MCF 10A (cell line): ENCODE measurements around the gene NQO2. TPM values are rescaled to one million over a fixed set of nuclear protein-coding genes. Genes with fewer than 3 reads are reported as not detected.
A peak's percentile ranks its signal among the peaks of the same experiment; 100 is the strongest.
"Not testable (repeated sequence)": the region's sequence is repeated elsewhere in the genome, so short reads cannot be mapped to it uniquely, and the experiment has no call there.

ENCODE experiments used
- BruUV-seq: library from RNA; stranded (reverse); fragments of 400-500 nt; replicated peaks from 2 replicates; lab custom pipeline; 2021; lab: Mats Ljungman, UMichigan
- CTCF ChIA-PET: fragments of 300-600 bp; sonication (Branson Sonifier 250); formaldehyde crosslinking; extraction: SDS; loops from one replicate; lab custom pipeline; 2021; ENCODE audit warnings: antibody characterized with exemption, inconsistent platforms; lab: Yijun Ruan, JAX
- POLR2A ChIA-PET: fragments of 300-600, 350-650 bp; sonication (Branson Sonifier 250); formaldehyde crosslinking; extraction: SDS; loops from one replicate; lab custom pipeline; 2020; ENCODE audit warnings: antibody characterized with exemption, inconsistent platforms; lab: Yijun Ruan, JAX
- DNase-seq: peaks from one replicate; pipeline ENCODE4 v3.0.0-alpha.2; 2018; ENCODE audit not compliant: unreplicated experiment
- H3K27ac Mint-ChIP-seq: one replicate; pipeline ENCODE4 v1.8.0; 2022; ENCODE audit warnings: mild to moderate bottlenecking, low read depth, mixed read lengths; ENCODE audit not compliant: unreplicated experiment
- H3K27me3 Mint-ChIP-seq: one replicate; pipeline ENCODE4 v1.8.0; 2022; ENCODE audit warnings: mixed read lengths; ENCODE audit not compliant: insufficient read depth, unreplicated experiment
- H3K36me3 Mint-ChIP-seq: one replicate; pipeline ENCODE4 v1.8.0; 2022; ENCODE audit warnings: mild to moderate bottlenecking, moderate library complexity, mixed read lengths; ENCODE audit not compliant: insufficient read depth, unreplicated experiment
- H3K4me1 Mint-ChIP-seq: one replicate; pipeline ENCODE4 v1.8.0; 2022; ENCODE audit warnings: mixed read lengths; ENCODE audit not compliant: insufficient read depth, unreplicated experiment
- H3K4me3 Mint-ChIP-seq: one replicate; pipeline ENCODE4 v1.8.0; 2022; ENCODE audit warnings: mild to moderate bottlenecking, moderate library complexity, mixed read lengths; ENCODE audit not compliant: unreplicated experiment
- H3K9me3 Mint-ChIP-seq: one replicate; pipeline ENCODE4 v1.8.0; 2022; ENCODE audit warnings: mixed read lengths; ENCODE audit not compliant: unreplicated experiment
- intact Hi-C: fragments of 100-400 bp; cut with micrococcal nuclease; formaldehyde crosslinking; loops from 2 replicates; pipeline ENCODE4 v1.14.1; 2022
- total RNA-seq: library from RNA; stranded (reverse); gene quantifications from 2 replicates; pipeline ENCODE4 v1.2.3, GENCODE V29; 2022
- TF ChIP-seq, protein P1 (sequence below): fragments of 200-600 bp; IDR thresholded peaks from one replicate; pipeline ENCODE4 v1.8.0; 2022; ENCODE audit warnings: antibody characterized with exemption, mild to moderate bottlenecking; ENCODE audit not compliant: unreplicated experiment

NQO2 gene
- total RNA-seq, 1 experiment from 2014 or later: 18.6 TPM

GRCh38 chr6:3001773-3002293 lies 2.1 kb downstream of the NQO2 start:
- ChIA-PET POLR2A (interaction anchor here (0.5 to 4.7 kb wide), 14 partner anchors 10 to 258 kb away, joined by 3 to 78 read pairs (median 4); partner anchors contain the start of gene RIPK1), CTCF (interaction anchor here (0.6 to 3.9 kb wide), 16 partner anchors 8 to 270 kb away, joined by 3 to 34 read pairs (median 4); no protein-coding TSS in a partner anchor)
- H3K4me3 Mint-ChIP-seq: no peak overlapping the region
- H3K4me1 Mint-ChIP-seq: peaks cover 12% of the 10 kb centered on the region
- H3K9me3 Mint-ChIP-seq: no peaks in the 10 kb centered on the region
- peak; percentile 85 for DNase-seq
- H3K27ac Mint-ChIP-seq: peak overlapping the region; percentile 59
- intact Hi-C loops: loop anchor here (5.0 kb wide), 1 partner anchor 205 kb away; no protein-coding TSS in a partner anchor
- TF ChIP-seq, protein P1, sequence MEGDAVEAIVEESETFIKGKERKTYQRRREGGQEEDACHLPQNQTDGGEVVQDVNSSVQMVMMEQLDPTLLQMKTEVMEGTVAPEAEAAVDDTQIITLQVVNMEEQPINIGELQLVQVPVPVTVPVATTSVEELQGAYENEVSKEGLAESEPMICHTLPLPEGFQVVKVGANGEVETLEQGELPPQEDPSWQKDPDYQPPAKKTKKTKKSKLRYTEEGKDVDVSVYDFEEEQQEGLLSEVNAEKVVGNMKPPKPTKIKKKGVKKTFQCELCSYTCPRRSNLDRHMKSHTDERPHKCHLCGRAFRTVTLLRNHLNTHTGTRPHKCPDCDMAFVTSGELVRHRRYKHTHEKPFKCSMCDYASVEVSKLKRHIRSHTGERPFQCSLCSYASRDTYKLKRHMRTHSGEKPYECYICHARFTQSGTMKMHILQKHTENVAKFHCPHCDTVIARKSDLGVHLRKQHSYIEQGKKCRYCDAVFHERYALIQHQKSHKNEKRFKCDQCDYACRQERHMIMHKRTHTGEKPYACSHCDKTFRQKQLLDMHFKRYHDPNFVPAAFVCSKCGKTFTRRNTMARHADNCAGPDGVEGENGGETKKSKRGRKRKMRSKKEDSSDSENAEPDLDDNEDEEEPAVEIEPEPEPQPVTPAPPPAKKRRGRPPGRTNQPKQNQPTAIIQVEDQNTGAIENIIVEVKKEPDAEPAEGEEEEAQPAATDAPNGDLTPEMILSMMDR: peak; percentile 40
- BruUV-seq: no TSS peak
- H3K27me3 Mint-ChIP-seq: no peaks in the 10 kb centered on the region
- peaks cover 6% of the 10 kb centered on the region for H3K36me3 Mint-ChIP-seq

- DNase-seq: not testable (repeated sequence)
Measured at GRCh38 chr6:3003226-3003625, 3.5 kb downstream of the NQO2 start.

GRCh38 chr6:3005077-3005476 lies 5.4 kb downstream of the NQO2 start:
- Mint-ChIP-seq H3K36me3 (peaks cover 10% of the 10 kb centered on the region), H3K27ac (no peak overlapping the region), H3K9me3 (no peaks in the 10 kb centered on the region), H3K4me3 (no peak overlapping the region), H3K4me1 (peaks cover 6% of the 10 kb centered on the region), H3K27me3 (no peaks in the 10 kb centered on the region)
- no peak for DNase-seq
- BruUV-seq: no TSS peak
- POLR2A ChIA-PET: interaction anchor here (0.7 kb wide), 1 partner anchor 18 kb away, joined by 3 read pairs; no protein-coding TSS in a partner anchor
- CTCF ChIA-PET: interaction anchor here (0.6 to 0.9 kb wide), 2 partner anchors 73 to 215 kb away, joined by 3 to 4 read pairs; no protein-coding TSS in a partner anchor
- TF ChIP-seq, protein P1: no peak
- intact Hi-C loops: no loop called here

More at GRCh38 chr6:3003226-3003625, 3.5 kb downstream of the NQO2 start:
- H3K27ac Mint-ChIP-seq, H3K9me3 Mint-ChIP-seq, H3K4me3 Mint-ChIP-seq, BruUV-seq, H3K36me3 Mint-ChIP-seq, H3K27me3 Mint-ChIP-seq: not testable (repeated sequence)
- peaks cover 11% of the 10 kb centered on the region for H3K4me1 Mint-ChIP-seq
- POLR2A ChIA-PET: interaction anchor here (2.2 to 4.7 kb wide), 2 partner anchors 14 to 17 kb away, joined by 10 to 78 read pairs; no protein-coding TSS in a partner anchor
- intact Hi-C loops: loop anchor here (5.0 kb wide), 1 partner anchor 204 kb away; no protein-coding TSS in a partner anchor
- CTCF ChIA-PET: interaction anchor here (0.6 kb wide), 1 partner anchor 1643 kb away, joined by 3 read pairs; no protein-coding TSS in a partner anchor

- Mint-ChIP-seq H3K36me3 (peaks cover 10% of the 10 kb centered on the region), H3K9me3 (no peaks in the 10 kb centered on the region)
Measured at GRCh38 chr6:3005874-3006273, 6.2 kb downstream of the NQO2 start.

More at GRCh38 chr6:3005874-3006273, 6.2 kb downstream of the NQO2 start:
- Mint-ChIP-seq H3K4me3 (no peak overlapping the region), H3K27me3 (no peaks in the 10 kb centered on the region), H3K4me1 (peaks cover 6% of the 10 kb centered on the region), H3K27ac (no peak overlapping the region)
- intact Hi-C loops: no loop called here
- TF ChIP-seq, protein P1: no peak
- ChIA-PET CTCF (interaction anchor here (0.6 to 0.9 kb wide), 2 partner anchors 19 to 74 kb away, joined by 3 to 4 read pairs; no protein-coding TSS in a partner anchor), POLR2A (no interaction called here)
- DNase-seq: no peak
- no TSS peak for BruUV-seq
